Measurements from ENCODE around the gene CEP350.
"Not testable (repeated sequence)": the region's sequence is repeated elsewhere in the genome, so short reads cannot be mapped to it uniquely, and the experiment has no call there.

Gene CEP350

DNA sequence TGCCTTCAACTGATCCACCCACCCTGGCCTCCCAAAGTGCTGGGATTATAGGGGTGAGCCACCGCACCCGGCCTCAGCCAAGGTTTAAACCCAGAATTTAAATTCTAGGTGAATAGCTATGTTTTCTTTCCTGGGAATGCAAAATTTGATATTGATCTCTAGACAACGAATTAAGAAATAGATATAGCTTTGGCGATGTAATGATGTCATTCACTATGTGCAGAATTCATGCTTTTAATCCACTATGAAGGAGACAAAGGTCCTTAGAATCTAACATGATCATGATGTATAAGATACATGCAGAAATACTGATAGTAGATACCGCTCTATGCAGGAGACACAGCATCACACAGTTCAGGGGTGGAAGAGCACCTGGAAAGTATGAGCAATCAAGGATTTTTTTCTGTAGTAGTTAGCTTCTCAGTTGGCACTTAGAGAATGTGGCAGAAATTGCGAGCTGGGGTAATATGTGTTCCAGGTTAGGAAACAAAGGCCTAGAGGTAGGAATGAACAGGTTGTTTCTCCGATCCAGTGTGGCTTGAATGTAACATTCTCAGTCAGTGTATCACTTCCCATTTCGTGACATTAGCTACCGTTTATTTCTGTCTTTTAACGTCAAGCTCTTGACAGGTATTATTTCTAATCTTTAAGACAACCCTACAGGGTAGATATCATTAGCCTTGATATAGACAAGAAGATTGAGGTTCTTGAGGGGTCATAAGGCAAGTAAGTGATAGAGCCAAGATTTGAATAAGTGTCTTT, 3.0 kb upstream of the CEP350 start:
- no peak for DNase-seq

GRCh38 chr1:179952186-179952585, 2.4 kb upstream of the CEP350 start:
- no peak for DNase-seq

DNA sequence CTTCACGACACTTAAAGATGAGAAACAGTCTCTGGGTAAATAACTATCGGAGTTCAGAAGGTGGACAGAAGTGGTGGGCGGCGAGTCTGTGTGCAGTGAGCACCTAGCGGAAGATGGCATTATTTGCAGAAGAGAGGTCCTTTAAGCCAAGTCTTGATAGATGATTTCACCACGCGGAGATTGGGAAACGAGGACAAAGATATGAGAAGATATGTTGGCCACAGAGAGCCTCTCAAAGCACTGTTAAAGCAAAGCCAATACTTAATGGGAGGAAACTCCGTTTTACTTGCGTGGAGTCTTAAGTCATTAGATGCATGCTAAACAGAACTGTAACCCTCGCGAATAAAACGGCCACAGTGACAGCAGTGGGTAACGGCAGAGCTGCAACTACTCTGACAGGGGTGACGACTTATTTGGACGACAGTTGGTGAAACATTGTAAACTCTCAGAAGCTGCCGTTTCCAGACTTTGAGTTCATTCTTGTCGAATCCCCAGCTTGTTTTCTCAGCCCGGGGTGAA, 577 bp upstream of the CEP350 start:
- peak; percentile 43 to 44 for DNase-seq

DNA sequence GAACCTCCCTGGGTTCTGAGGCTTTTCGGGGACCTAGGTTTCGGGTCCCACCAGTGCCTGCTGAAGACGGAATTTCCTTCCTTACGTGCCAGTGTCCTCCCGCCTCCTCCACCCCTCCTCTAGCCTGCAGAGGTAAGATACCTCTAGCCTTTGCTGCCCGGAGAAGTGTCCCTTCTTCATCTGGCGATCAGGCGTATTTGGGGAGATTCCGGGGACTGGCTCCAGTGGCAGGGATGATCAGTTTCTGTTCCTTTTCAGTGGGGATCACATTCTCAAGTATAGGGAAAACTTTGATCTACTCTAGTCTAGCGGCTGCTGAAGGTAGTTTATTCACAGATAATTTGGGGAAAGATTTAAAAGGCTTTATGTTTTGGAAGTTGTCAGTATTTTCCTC, 674 bp downstream of the CEP350 start:
- DNase-seq: no peak

DNA sequence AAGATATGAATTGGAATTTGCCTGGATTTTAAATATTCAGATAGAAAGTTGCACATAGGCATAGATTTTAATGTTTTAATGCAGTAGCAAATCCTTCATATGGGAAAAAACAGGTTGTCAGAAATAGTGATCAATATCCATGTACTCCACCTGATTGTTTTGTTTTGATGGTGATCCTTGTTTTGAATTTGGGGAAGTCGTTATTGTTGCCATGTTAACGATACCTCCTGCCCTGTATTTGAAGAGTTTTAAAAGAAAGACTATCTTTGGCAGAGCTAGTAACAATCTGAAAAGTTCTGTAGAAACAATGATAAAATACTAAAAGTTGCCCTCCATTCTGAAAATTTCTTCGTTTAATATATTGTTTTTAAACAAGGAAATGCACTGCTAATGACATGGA, 1.1 kb downstream of the CEP350 start:
- no peak for DNase-seq

DNA sequence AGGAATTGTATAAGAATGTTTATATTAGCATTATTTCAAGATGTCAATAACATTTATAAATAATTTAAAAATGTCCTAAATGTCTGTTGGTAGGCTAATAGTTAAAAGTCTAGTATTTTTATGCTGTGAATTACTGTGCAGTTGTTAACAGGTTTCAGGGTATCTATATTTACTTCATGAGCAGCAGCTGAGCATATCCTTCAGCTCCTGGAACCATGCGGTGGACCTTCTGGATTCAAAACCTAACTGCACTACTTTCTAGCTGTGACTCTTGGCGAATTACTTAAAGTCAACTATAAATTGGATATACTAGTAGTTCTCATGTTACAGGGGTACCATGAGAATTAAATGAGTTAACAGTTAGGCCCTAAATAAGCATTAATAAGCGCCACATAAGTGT, 3.7 kb downstream of the CEP350 start:
- no peak for DNase-seq

DNA sequence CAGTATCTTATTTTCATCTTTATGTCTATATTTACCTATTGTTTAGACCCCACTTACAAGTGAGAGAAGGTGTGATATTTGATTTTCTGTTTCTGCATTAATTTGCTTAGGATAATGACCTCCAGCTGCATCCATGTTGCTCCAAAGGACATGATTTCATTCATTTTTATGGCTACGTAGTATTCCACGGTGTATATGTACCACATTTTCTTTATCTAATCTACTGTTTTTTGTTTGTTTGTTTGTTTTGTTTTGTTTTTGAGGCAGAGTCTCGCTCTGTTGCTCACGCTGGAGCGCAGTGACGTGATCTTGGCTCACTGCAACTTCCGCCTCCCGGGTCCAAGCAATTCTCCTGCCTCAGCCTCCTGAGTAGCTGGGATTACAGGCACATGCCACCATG, 7.6 kb downstream of the CEP350 start:
- not testable (repeated sequence) for DNase-seq

- DNase-seq: no peak
Observed at GRCh38 chr1:179966551-179966950, 11.9 kb downstream of the CEP350 start.

- DNase-seq: no peak
Observed at GRCh38 chr1:179968284-179968993, 13.8 kb downstream of the CEP350 start.

GRCh38 chr1:179968994-179969919, 14.6 kb downstream of the CEP350 start:
- no peak for DNase-seq

DNA sequence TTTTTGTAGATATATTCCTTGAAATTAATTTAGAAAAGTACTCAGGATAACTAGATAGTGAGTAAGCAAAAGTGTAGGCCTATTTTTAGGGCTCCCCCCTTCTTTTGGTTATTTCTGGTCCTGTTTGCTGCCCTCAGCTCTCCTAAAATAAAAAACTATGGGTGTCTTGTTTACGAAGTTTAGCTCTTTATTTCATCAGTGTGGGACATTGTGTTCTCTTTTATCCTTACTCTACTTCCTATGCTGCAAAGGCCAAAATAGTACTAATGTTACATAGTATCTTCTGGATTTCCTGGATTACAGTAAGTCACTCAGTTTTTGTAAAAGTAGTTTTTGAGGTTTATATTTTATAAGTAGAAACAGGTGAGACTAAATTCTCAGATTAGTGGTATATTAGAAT, 15.4 kb downstream of the CEP350 start:
- DNase-seq: no peak

- DNase-seq: no peak
Observed at GRCh38 chr1:179971563-179972496, 17.2 kb downstream of the CEP350 start.

DNA sequence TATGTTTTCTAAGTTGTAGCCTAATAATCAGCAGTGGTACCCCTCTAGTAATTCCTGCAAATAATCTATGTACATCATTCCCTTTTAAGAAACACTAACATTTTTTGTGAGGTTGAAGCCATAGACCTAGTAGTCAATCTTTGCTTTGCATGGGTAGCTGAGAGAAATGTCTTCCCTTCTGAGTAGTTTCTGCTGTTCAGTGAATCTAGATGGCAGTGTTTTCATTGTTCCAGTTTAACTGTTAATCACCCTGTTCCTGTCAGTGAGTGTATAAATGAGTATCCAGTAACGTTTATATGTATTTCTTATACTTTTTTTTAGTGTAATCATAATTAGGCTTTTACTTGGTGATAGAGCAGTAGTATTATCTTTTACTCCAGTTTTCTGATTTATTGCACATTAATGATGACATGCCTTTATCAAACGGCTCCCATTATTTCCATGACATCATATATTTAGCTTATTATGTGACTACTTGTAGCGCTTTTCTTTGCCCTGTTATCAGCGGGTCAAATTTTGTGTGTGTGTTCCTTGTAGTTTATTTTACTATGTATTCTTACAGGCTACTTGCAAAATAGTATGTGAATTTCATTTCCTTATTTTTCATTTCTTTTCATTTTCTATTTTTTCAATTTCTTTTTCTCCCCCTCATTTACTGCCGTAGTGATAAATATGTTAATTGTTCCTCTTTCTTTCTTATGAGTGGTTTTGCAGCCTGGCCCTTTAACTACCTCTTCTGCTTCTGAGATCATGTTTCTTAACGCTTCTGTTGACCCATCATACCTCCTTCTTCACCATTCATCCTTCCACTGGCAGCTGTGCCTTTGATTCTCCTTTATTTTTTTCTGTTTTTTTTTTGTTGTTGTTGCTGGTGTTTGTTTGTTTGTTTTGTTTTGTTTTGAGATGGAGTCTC, 18.8 kb downstream of the CEP350 start:
- no peak for DNase-seq

DNA sequence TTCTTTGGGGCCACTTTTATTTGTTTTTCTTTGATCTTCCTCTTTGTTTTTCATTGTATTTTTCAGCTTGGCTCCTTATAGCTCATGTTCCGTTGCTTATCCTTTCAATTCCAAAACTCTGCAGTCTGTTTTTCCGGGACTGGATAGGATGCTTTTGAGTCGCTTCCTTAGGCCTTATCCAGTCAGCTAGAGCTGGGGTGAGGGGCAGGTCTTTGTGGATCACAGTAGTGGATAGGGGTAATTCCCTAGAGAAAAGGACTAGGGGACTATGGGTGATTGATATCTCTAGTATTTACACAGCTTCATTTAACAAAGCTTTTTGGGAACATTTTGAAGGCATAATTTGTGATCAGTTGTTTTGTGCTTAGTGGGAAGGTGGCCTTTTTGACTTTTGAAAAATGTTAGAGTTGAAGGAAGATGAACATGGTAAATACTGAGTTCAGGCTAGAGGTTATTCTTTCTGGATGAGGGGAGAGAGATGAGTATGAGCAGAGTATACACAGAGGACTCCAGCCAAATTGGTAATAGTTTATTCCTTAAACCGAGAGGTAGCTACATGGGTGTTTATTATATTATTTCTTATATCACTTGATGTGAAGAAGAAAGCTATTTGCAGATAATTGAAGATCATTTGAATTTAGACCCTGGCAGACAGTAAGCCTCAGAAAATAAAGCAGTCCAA, 22.5 kb downstream of the CEP350 start:
- no peak for DNase-seq

DNA sequence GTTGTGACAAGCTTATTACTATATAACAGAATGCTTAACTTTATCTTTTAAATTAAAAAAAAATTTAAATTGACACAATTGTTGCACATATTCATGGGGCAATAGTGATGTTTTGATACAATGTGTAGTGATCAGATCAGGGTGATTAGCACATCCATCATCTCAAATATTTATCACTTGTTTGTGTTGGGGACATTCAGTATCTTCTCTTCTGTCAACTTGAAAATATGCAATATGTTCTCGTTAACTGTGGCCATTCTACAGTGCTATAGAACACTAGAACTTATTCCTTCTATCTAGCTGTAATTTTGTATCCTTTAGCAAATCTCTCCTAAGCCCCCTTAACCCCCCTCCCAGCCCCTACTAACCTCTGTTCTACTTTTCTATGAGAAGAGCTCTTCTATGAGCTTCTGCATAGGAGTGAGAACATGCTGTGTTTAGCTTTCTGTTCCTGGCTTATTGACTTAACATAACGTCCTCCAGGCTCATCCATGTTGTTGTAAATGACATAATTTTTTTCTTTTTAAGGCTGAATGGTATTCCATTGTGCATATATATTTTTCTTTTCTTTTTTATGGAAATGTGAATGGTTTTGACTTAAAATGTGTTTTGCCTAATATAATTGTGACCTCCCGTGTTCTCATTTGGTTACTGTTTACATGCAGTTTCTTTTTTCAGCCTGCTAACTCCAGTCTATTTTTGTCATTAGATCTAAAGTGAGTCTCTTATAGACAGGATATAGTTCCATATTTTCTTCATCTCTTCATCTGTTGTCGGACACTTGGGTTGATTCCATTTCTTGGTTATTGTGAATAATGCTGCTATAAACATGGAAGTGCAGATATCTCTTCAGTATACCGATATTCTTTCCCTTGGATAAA, 23.8 kb downstream of the CEP350 start:
- no peak for DNase-seq

DNA sequence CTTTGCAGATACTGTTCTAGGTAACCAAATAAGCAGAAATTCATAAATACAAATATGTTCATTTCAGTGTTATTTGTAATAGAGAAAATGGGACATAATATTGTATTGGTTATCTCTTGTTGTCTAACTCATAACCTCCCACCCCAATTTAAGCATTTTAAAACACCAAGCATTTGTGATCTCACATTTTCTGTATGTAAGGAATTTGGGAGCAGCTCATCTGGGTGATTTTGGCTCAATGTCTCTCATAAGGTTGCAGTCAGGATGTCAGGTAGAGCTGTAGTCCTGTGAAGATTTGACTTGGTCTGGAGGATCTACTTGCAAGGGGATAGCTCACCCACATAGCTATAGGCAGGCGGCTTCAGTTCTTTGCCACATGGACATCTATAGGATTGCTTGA, 29.5 kb downstream of the CEP350 start:
- no peak for DNase-seq

- no peak for DNase-seq
Observed at GRCh38 chr1:179984942-179985341, 30.3 kb downstream of the CEP350 start.

DNA sequence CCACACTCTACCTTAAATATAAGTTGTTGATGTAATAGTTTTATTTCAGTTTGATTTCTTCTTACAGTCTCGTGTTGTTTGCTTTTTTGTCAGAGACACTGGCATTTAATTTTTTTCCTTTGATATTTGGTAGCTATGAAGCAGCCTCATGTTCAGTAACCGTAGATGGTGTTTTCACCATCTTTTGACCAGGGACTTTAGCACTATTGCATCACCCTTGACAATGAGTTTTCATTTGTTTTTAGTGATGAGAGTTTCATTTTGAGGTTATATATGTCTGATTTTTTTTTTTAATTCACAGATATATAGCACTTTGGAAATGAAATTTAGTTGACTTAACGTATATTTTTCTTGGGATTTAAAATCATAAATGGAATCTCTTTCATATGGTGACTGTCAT, 36.2 kb downstream of the CEP350 start:
- no peak for DNase-seq

GRCh38 chr1:179995576-179995975, 41.0 kb downstream of the CEP350 start:
- no peak for DNase-seq
